Endothelial cell of umbilical vein (primary cell): ENCODE results near the gene CEP120.

Source experiments
- CTCF ChIP-seq, 2 donors: IDR thresholded peaks; 1 replicate in 1 of 2; 2 replicates in 1 of 2; pipeline ENCODE4 v1.5.1; 2011; ENCODE audit warnings: low read length in 2 of 2, mild to moderate bottlenecking in 2 of 2, moderate library complexity in 2 of 2, control low read depth in 1 of 2, inconsistent platforms in 1 of 2, low read depth in 1 of 2; ENCODE audit not compliant: insufficient read depth in 1 of 2; ENCODE audit errors: extremely low read depth in 1 of 2
- EZH2 ChIP-seq: IDR thresholded peaks from 2 replicates; pipeline ENCODE4 v1.6.1; 2012; ENCODE audit warnings: borderline replicate concordance, low read depth, mild to moderate bottlenecking, moderate library complexity, low read length, inconsistent platforms; ENCODE audit not compliant: severe bottlenecking
- GATA2 ChIP-seq: IDR thresholded peaks from 2 replicates; pipeline ENCODE4 v1.7.0; 2011; ENCODE audit warnings: low read depth, mild to moderate bottlenecking, moderate library complexity, mixed read lengths, low read length; ENCODE audit not compliant: insufficient read length, insufficient read depth
- MAX ChIP-seq: IDR thresholded peaks from 2 replicates; pipeline ENCODE4 v1.6.1; 2011; ENCODE audit not compliant: insufficient read depth, insufficient read length
- MYC ChIP-seq: IDR thresholded peaks from one replicate; pipeline ENCODE4 v1.6.1; 2011; ENCODE audit warnings: mild to moderate bottlenecking, low read depth, low read length
- POLR2A ChIP-seq: IDR thresholded peaks from 2 replicates; pipeline ENCODE4 v1.6.1; 2012; ENCODE audit warnings: low read depth, mild to moderate bottlenecking, control low read depth, low read length
- POLR2AphosphoS5 ChIP-seq: IDR thresholded peaks from 2 replicates; pipeline ENCODE4 v1.6.1; 2012; ENCODE audit warnings: low read depth, mild to moderate bottlenecking, control low read depth, low read length, moderate library complexity; ENCODE audit not compliant: insufficient read depth

GRCh38 chr5:123438244-123438643 is 15.0 kb upstream of the CEP120 start:
- TF ChIP-seq EZH2 (no peak), POLR2AphosphoS5 (no peak), CTCF (IDR thresholded peaks at IDR 0.05; ENCODE audit: extremely low read depth in 1 of 2, insufficient read depth in 1 of 2, low read depth in 1 of 2, low read length in 2 of 2) (no peak), MYC (no peak), GATA2 (no peak), POLR2A (no peak), MAX (no peak)
